Liver (tissue), 9 donors: Measurements from ENCODE around the gene HIC2. TPM values are rescaled to one million over a fixed set of nuclear protein-coding genes. Genes with fewer than 3 reads are reported as not detected.
"Not testable (repeated sequence)": the region's sequence is repeated elsewhere in the genome, so short reads cannot be mapped to it uniquely, and the experiment has no call there.

Experiments used
- DNase-seq: peaks from one replicate; pipeline ENCODE4 v3.0.0-alpha.2; 2017; ENCODE audit warnings: low spot score
- H3K27ac ChIP-seq, 2 donors: one replicate each; pipeline ENCODE4 v1.7.0; 2013; ENCODE audit warnings: inconsistent platforms in 2 of 2, low read length in 2 of 2, control low read depth in 1 of 2, low read depth in 1 of 2, mild to moderate bottlenecking in 1 of 2
- H3K27me3 ChIP-seq, 4 donors: one replicate each; pipeline versions ENCODE4 v1.6.1 to v1.7.0; 2013; ENCODE audit warnings: low read length in 3 of 4, inconsistent platforms in 1 of 4, mild to moderate bottlenecking in 1 of 4, moderate library complexity in 1 of 4; ENCODE audit not compliant: control insufficient read depth in 4 of 4, insufficient read depth in 4 of 4
- H3K36me3 ChIP-seq, 4 donors: one replicate each; pipeline versions ENCODE4 v1.6.1 to v1.7.0; 2013; ENCODE audit warnings: low read length in 3 of 4, mild to moderate bottlenecking in 3 of 4, low read depth in 1 of 4, moderate library complexity in 1 of 4; ENCODE audit not compliant: control insufficient read depth in 4 of 4, insufficient read depth in 3 of 4
- H3K4me1 ChIP-seq, 4 donors: one replicate each; pipeline versions ENCODE4 v1.6.1 to v1.7.0; 2013; ENCODE audit warnings: low read length in 3 of 4, mild to moderate bottlenecking in 3 of 4, moderate library complexity in 1 of 4; ENCODE audit not compliant: control insufficient read depth in 4 of 4, insufficient read depth in 4 of 4
- H3K4me3 ChIP-seq, 3 donors: one replicate each; pipeline versions ENCODE4 v1.6.1 to v1.7.0; 2013; ENCODE audit warnings: low read length in 3 of 3, control low read depth in 1 of 3, low read depth in 1 of 3, mild to moderate bottlenecking in 1 of 3
- H3K9ac ChIP-seq, 2 donors: one replicate each; pipeline ENCODE4 v1.7.0; 2013; ENCODE audit warnings: low read length in 2 of 2, mild to moderate bottlenecking in 2 of 2, moderate library complexity in 2 of 2, control low read depth in 1 of 2, low read depth in 1 of 2
- H3K9me3 ChIP-seq, 4 donors: one replicate each; pipeline versions ENCODE4 v1.6.1 to v1.7.0; 2013; ENCODE audit warnings: low read length in 3 of 4; ENCODE audit not compliant: control insufficient read depth in 4 of 4
- HNF4A ChIP-seq, 2 donors: conservative IDR thresholded peaks; 2 replicates each; pipeline ENCODE4 v1.6.1; 2016; ENCODE audit warnings: antibody characterized with exemption in 2 of 2, mild to moderate bottlenecking in 2 of 2
- NR2F2 ChIP-seq: IDR thresholded peaks from 2 replicates; pipeline ENCODE4 v1.6.1; 2016; ENCODE audit warnings: antibody characterized with exemption
- RXRA ChIP-seq, 2 donors: IDR thresholded peaks; 2 replicates each; pipeline ENCODE4 v1.6.1; 2017 to 2018; ENCODE audit warnings: antibody characterized with exemption in 2 of 2, mild to moderate bottlenecking in 1 of 2
- WGBS: extraction: QIAGEN DNeasy Blood & Tissue Kit; methylation state at CpG from one replicate; pipeline ENCODE4 v1.1.7; 2013; 5-methylcytosine and 5-hydroxymethylcytosine counted together
- polyA plus RNA-seq, 2 donors: library from polyadenylated mRNA; stranded (reverse) in 1 of 2; unstranded in 1 of 2; fragments of 200-250 nt in 1 of 2; fragments of >200 nt in 1 of 2; fragmentation: Nextera tagmentation in 1 of 2; extraction: Ambion mirVana in 1 of 2; gene quantifications; one replicate each; pipeline versions ENCODE4 v1.2.1 to v1.2.3, GENCODE V29; 2013 to 2015
- total RNA-seq, 2 donors: library from RNA; depleted of rRNA; stranded (reverse); fragments of >200 nt; gene quantifications; one replicate each; pipeline ENCODE4 v1.2.3, GENCODE V29; 2014
- donor health status: healthy.
- donor health status: healthy.
- donor health status: healthy.
- donor health status: healthy.
- donor health status: healthy.

HIC2 gene
- total and polyA plus RNA-seq, 4 donors = 0.51 to 17.8 (median 2.0) TPM

DNA sequence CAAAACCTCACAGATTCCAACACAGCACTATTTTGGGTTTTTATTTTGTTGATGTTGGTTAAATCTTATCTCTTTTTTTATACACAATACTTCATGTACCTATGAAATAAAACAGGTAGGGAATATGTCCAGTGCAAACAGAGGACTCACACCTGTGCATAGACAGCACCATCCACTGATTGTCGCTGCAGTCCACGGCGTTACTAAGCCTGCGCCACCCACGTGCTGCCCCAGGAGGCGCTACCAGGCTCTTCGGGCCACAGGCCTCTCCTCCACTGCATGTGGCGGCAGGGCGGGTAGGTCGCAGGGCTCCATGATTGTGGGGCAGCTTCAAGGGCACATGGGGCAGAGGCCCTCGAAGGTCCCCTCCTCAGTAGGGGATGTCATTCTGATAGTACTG, 55.8 kb downstream of the HIC2 start:
- not testable (repeated sequence) for H3K27me3 ChIP-seq, H3K27ac ChIP-seq, H3K9me3 ChIP-seq, H3K36me3 ChIP-seq, DNase-seq, H3K9ac ChIP-seq, H3K4me3 ChIP-seq, H3K4me1 ChIP-seq
- no CpG with 5 or more reads among the region's 11 CpGs for WGBS

DNA sequence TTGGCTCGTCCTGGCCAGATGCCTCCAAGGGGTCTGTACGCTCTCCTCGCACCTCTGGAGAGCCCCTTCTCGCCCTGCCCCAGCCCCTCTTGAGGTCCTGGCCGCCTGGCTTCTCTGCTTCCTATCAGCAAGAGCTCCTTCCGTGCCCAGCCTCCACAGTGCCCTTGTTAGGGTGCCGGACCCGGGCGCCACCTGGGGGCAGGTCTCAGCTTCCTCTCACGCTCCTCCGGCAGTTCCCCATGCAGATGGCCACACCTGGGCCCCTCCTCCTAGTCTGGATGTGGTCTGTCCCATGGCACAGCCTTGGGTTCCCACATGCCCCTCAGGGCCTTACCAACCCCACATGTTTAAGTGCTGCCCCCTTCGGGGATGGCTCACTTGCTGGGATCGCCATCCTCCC, 56.5 kb downstream of the HIC2 start:
- DNase-seq, H3K27me3 ChIP-seq, H3K9me3 ChIP-seq, H3K4me3 ChIP-seq, H3K9ac ChIP-seq, H3K27ac ChIP-seq, H3K36me3 ChIP-seq, H3K4me1 ChIP-seq: not testable (repeated sequence)
- WGBS = 94% methylated on average over 2 of the region's 13 CpGs

DNA sequence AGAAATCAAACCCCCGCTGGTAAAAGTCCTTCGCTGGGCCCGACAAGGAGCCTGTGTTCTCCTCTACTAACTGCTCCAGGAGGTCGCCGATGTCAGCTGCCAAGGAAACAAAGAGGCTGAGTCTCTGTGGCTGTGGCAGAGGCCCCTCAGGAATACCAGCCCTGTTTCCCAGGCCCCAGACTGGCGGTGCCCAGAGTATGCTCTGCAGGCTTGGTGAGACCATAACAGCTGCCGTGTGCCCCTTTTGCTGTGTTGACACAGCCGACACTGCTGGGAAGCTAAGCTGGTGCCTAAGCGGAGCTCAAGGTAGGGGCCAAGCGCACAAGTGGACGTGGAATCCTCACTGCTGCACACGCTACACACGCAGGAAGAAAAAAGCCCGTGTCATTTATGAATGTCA, 66.9 kb downstream of the HIC2 start:
- DNase-seq = not testable (repeated sequence)

DNA sequence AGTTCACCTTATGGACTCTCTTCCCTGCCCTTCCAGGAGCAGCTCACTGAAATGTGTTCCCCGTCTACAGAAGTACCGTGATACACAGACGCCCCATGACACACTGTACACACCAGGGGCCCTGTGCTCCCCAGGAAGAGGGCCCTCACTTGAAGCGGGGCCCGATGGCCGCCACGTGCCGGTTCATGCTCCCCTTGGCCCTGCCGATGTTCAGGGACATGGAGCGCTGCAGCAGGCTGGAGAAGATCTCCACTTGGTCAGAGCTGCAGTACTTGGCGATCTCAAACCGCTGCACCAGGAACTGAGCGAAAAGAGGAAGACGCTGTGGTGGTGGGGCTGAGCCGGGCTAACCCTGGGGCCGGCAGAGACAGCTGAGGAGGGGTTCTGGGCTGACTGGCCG, 70.6 kb downstream of the HIC2 start:
- DNase-seq, H3K4me3 ChIP-seq, H3K27ac ChIP-seq, H3K4me1 ChIP-seq, H3K36me3 ChIP-seq, H3K27me3 ChIP-seq, H3K9me3 ChIP-seq, H3K9ac ChIP-seq: not testable (repeated sequence)
- 85% methylated on average over 9 of the region's 17 CpGs for WGBS

More for the DNA sequence above, 66.9 kb downstream of the HIC2 start:
- not testable (repeated sequence) for H3K27ac ChIP-seq, H3K27me3 ChIP-seq, H3K36me3 ChIP-seq, H3K9me3 ChIP-seq, H3K9ac ChIP-seq, H3K4me3 ChIP-seq, H3K4me1 ChIP-seq
- 98% methylated on average over 9 of the region's 14 CpGs for WGBS

DNA sequence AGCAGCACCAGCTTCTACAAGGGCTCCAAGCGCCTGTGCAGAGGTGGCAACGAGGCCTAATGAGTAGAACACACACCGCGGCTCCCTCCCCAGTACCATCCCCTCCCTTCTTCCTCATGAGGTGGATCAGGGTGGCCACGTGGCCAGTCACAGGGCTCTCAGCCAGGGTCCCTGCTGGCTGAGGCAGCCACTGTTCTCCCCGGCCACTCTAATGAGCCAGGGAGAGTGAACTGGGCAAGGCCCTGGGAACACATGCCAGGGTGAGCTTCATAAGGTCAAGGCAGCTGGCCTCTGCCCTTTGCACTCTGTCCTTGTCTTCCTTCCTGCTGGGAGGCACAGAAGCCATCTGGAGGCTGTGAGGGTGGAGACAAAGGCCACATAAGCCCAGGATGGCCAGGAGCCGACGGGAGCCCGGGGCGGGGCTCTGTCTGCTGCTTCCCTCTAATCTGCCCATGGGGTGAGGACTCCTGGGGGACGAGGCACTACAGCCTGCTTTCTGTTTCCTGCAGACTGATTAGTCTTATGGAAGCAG, 72.0 kb downstream of the HIC2 start:
- H3K4me3 ChIP-seq, H3K36me3 ChIP-seq, DNase-seq, H3K27ac ChIP-seq, H3K4me1 ChIP-seq, H3K9ac ChIP-seq, H3K9me3 ChIP-seq, H3K27me3 ChIP-seq: not testable (repeated sequence)
- 20% methylated on average over 10 of the region's 11 CpGs for WGBS
- peak in 1 of 2 donors; percentile 54 for TF ChIP-seq HNF4A (conservative IDR thresholded peaks at IDR 0.05)
- TF ChIP-seq RXRA (IDR thresholded peaks at IDR 0.05) = peak in 1 of 2 donors; percentile 54
- peak; percentile 48 for TF ChIP-seq NR2F2

DNA sequence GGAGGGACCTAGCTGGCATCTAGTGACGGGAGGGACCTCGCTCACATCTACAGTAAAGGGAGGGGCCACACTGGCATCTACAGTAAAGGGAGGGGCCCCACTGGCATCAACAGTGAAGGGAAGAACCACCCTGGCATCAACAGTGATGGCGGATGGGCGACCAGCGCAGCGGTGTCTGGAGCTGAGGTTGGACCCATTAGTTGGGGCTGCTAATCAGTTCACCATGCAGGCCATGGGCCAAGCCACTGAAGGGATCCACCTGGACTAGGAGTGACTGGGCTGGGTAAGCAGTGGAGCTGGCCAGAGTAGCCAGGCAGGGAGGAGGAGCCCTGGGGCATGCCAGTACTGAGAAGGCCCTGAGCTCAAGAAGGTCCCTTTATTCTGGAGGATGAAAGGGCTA, 73.4 kb downstream of the HIC2 start:
- peak; percentile 21 for DNase-seq
- not testable (repeated sequence) for H3K27me3 ChIP-seq, H3K27ac ChIP-seq, H3K9me3 ChIP-seq, H3K36me3 ChIP-seq, H3K4me3 ChIP-seq, H3K4me1 ChIP-seq, H3K9ac ChIP-seq
- WGBS = over 99% methylated on average over 6 of the region's 6 CpGs

DNA sequence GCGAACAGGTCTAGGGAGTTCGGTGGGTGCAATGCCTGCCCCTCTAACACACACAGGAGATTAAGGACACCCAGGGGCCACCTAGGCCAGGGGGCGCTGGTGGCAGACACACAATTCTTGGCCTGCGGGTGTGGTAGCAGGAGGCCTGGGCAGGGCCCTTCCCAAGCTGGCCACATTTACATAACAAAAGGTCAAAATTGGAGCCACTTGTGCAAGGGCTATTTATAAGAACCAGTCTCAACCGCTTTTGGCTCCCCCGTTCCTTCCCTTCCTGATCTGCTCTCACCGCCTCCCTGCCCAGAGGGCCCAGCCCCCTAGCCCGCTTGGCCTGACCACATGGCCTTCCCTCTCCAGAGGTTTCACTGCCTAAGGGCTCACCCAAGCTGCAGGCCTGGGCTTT, 75.1 kb downstream of the HIC2 start:
- DNase-seq, H3K9ac ChIP-seq, H3K9me3 ChIP-seq, H3K27me3 ChIP-seq, H3K36me3 ChIP-seq, H3K4me3 ChIP-seq, H3K4me1 ChIP-seq, H3K27ac ChIP-seq: not testable (repeated sequence)
- WGBS = 84% methylated on average over 2 of the region's 8 CpGs

DNA sequence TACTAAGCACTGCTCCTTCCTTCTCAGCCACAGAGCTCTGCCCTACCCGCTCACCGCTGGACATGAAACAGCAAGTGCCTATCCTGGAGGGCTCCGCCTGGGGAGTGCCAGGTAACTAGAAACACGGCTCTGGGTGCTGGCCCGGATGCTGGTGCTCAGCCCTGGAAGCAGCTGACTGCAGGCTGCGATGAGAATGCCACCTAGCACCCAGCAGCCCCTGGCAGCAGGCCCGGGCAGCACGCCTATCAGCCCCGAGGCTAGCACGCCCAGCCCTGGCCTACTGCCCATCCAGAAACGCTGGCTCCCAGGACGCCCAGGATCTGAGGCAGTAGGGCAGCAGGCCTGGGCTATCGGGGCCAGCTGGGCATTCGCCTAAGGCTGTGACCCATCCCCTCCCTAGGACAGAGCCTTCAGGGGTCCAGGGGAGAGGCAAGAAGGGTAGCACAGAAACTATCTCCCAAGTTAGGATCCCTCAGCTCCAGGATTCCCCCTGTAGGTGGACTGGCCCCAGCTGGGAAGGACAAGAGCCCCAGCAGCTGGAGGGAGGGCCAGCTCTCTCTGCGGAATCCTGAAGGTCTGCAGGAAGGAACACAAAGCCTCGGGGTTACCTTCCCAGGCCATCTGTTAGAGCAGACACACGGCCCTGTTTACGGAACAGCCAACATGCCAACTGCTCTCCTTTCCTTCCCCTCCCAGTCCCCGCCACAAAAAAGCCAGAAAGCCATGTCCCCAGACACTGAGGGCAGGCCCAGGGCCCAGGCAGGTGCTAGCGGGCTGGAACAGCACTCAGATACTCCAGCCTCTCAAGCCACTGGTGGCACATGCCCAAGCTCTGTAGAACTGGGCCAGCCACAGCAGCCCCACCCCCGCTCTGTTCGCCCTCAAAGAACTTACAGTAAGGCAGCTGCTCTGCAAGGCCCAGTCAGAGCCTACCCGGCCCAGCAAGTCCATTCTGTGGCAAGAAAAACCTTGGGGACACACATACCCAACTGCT, 76.9 kb downstream of the HIC2 start:
- not testable (repeated sequence) for DNase-seq, H3K4me1 ChIP-seq, H3K9ac ChIP-seq, H3K36me3 ChIP-seq, H3K27ac ChIP-seq, H3K27me3 ChIP-seq, H3K9me3 ChIP-seq, H3K4me3 ChIP-seq
- no CpG with 5 or more reads among the region's 23 CpGs for WGBS
